SU-DHL-6 (cell line): Measurements from ENCODE around the gene CCDC107.

Experiments
- H2AFZ ChIP-seq: fragments of 200-600 bp; sonication (generic); 2 replicates; pipeline ENCODE4 v1.6.1; 2014; ENCODE audit warnings: low read depth, mild to moderate bottlenecking, moderate library complexity, mixed read lengths, antibody characterized with exemption, low read length; ENCODE audit not compliant: severe bottlenecking
- H3F3A ChIP-seq: fragments of 200-600 bp; shearing (Covaris generic); 2 replicates; pipeline ENCODE4 v1.6.0; 2016; ENCODE audit warnings: antibody characterized with exemption, mild to moderate bottlenecking; ENCODE audit not compliant: insufficient read depth
- H3K27ac ChIP-seq: fragments of 200-600 bp; sonication (generic); 2 replicates; pipeline ENCODE4 v1.5.1; 2016; ENCODE audit warnings: low read depth, mild to moderate bottlenecking, low read length, moderate library complexity, mixed read lengths
- H3K27me3 ChIP-seq: fragments of 200-600 bp; sonication (generic), shearing (Covaris generic); 2 replicates; pipeline ENCODE4 v1.6.0; 2014; ENCODE audit warnings: mild to moderate bottlenecking, low read length
- H3K36me3 ChIP-seq: fragments of 200-600 bp; sonication (generic); 2 replicates; pipeline ENCODE4 v1.6.1; 2014; ENCODE audit warnings: mild to moderate bottlenecking, low read length, mixed read lengths
- H3K4me2 ChIP-seq: fragments of 300-600, 200-600 bp; shearing (Covaris generic), sonication (generic); 2 replicates; pipeline ENCODE4 v1.6.0; 2014; ENCODE audit warnings: low read length, low read depth, mild to moderate bottlenecking; ENCODE audit not compliant: poor library complexity, severe bottlenecking
- H3K4me3 ChIP-seq: fragments of 200-600 bp; sonication (generic); 2 replicates; pipeline ENCODE4 v1.5.1; 2014; ENCODE audit warnings: antibody characterized with exemption, low read length, mild to moderate bottlenecking, mixed read lengths; ENCODE audit not compliant: insufficient read depth, poor library complexity, severe bottlenecking
- H3K79me2 ChIP-seq: fragments of 200-600 bp; sonication (generic); 2 replicates; pipeline ENCODE4 v1.6.1; 2014; ENCODE audit warnings: mild to moderate bottlenecking, low read length, moderate library complexity; ENCODE audit not compliant: insufficient read depth
- H3K9ac ChIP-seq: fragments of 200-600 bp; sonication (generic); 2 replicates; pipeline ENCODE4 v1.7.0; 2014; ENCODE audit warnings: mild to moderate bottlenecking, low read length
- H3K9me2 ChIP-seq: fragments of 200-600 bp; sonication (generic); replicated peaks from 2 replicates; pipeline ENCODE4 v1.6.1; 2014; ENCODE audit warnings: low read length; ENCODE audit not compliant: insufficient read depth
- H3K9me3 ChIP-seq: fragments of 200-600 bp; sonication (generic); 2 replicates; pipeline ENCODE4 v1.6.1; 2014; ENCODE audit warnings: low read length, mixed read lengths; ENCODE audit not compliant: insufficient read depth
- H4K20me1 ChIP-seq: fragments of 200-600 bp; sonication (generic); 2 replicates; pipeline ENCODE4 v1.6.1; 2014; ENCODE audit warnings: low read depth, mild to moderate bottlenecking, antibody characterized with exemption, low read length, moderate library complexity, mixed read lengths
- EZH2phosphoT487 ChIP-seq: fragments of 200-600 bp; sonication (generic), shearing (Covaris generic); conservative IDR thresholded peaks from 2 replicates; pipeline ENCODE4 v1.6.1; 2018; ENCODE audit warnings: mild to moderate bottlenecking, antibody characterized with exemption, low read length, moderate library complexity, mixed read lengths
- TF ChIP-seq, protein P1 (sequence below): fragments of 200-600 bp; sonication (generic); IDR thresholded peaks from one replicate; pipeline ENCODE4 v1.5.1; 2017; ENCODE audit warnings: antibody characterized with exemption, mild to moderate bottlenecking, low read length, moderate library complexity; ENCODE audit not compliant: insufficient read depth, poor library complexity, severe bottlenecking

The CCDC107 gene

GRCh38 chr9:35690614-35691333, 32.7 kb downstream of the CCDC107 start:
- no peak overlapping the region for H3K27ac ChIP-seq
- H4K20me1 ChIP-seq = no peaks in the 10 kb centered on the region
- no peaks in the 10 kb centered on the region for H3K27me3 ChIP-seq
- H2AFZ ChIP-seq = peak overlapping the region; percentile 60
- H3K4me2 ChIP-seq = peak overlapping the region; percentile 38
- H3K36me3 ChIP-seq = no peaks in the 10 kb centered on the region
- H3K9me2 ChIP-seq = no peaks in the 10 kb centered on the region
- H3K9ac ChIP-seq = peak overlapping the region; percentile 18; the same call in 1 of the 2 replicates
- no peaks in the 10 kb centered on the region for H3K79me2 ChIP-seq
- no peaks in the 10 kb centered on the region for H3K9me3 ChIP-seq
- peak overlapping the region; percentile 16 for H3K4me3 ChIP-seq
- no peak for TF ChIP-seq EZH2phosphoT487
- H3F3A ChIP-seq = no peaks in the 10 kb centered on the region

DNA sequence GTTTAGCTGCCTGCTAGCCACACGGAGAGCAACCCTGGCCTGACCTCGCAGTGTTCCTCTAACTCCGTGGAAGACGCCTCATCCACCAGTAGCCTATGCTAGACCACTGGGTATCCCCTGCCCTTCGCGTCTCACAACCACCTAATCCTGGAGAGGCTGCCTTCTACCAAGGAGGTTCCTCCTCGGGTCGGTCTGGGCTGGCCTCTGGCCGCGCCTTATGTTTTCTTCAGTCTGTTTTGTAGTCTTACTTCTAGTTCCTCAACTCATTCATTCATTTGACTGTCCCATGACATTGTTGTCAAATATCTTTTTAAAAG, 33.2 kb downstream of the CCDC107 start:
- Histone ChIP-seq H3K9me2 (no peaks in the 10 kb centered on the region), H3K4me3 (no peak overlapping the region), H3K27me3 (no peaks in the 10 kb centered on the region), H3F3A (no peaks in the 10 kb centered on the region), H3K79me2 (no peaks in the 10 kb centered on the region), H3K27ac (no peak overlapping the region), H3K9ac (no peak overlapping the region), H3K9me3 (no peaks in the 10 kb centered on the region), H3K4me2 (no peak overlapping the region), H3K36me3 (no peaks in the 10 kb centered on the region), H4K20me1 (no peaks in the 10 kb centered on the region), H2AFZ (no peak overlapping the region)
- TF ChIP-seq EZH2phosphoT487 = no peak
- TF ChIP-seq, protein P1, sequence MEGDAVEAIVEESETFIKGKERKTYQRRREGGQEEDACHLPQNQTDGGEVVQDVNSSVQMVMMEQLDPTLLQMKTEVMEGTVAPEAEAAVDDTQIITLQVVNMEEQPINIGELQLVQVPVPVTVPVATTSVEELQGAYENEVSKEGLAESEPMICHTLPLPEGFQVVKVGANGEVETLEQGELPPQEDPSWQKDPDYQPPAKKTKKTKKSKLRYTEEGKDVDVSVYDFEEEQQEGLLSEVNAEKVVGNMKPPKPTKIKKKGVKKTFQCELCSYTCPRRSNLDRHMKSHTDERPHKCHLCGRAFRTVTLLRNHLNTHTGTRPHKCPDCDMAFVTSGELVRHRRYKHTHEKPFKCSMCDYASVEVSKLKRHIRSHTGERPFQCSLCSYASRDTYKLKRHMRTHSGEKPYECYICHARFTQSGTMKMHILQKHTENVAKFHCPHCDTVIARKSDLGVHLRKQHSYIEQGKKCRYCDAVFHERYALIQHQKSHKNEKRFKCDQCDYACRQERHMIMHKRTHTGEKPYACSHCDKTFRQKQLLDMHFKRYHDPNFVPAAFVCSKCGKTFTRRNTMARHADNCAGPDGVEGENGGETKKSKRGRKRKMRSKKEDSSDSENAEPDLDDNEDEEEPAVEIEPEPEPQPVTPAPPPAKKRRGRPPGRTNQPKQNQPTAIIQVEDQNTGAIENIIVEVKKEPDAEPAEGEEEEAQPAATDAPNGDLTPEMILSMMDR = no peak

DNA sequence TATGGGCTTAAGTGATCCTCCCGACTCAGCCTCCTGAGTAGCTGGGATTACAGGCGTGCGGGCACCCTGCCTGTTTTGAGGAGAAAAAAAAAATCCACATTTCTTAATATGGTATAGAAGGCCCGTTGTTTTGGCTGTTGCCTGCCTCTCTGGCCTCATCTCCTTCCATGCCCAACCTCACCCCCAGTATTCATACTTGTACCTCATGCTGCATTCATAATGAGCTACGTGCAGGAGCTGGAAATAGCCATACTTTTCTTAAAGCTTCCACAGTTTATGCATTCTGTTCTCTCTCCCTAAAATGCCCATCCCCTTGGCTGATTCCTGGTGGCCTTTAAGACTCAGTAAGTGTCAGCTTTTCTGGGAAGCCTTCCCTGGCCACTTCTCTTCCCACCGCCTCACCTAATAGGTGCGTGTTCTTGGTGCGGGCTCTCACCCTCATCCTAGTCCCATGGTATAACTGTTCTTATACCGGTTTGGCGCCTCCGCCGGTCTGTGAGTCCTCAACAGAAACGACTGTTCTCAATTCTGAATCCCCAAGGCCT, 33.7 kb downstream of the CCDC107 start:
- Histone ChIP-seq H2AFZ (no peak overlapping the region), H3K4me3 (no peak overlapping the region), H3F3A (no peaks in the 10 kb centered on the region), H3K27me3 (no peaks in the 10 kb centered on the region), H3K9me3 (no peaks in the 10 kb centered on the region), H3K79me2 (no peaks in the 10 kb centered on the region), H4K20me1 (no peaks in the 10 kb centered on the region), H3K27ac (no peak overlapping the region), H3K4me2 (no peak overlapping the region), H3K36me3 (no peaks in the 10 kb centered on the region), H3K9me2 (no peaks in the 10 kb centered on the region), H3K9ac (no peak overlapping the region)
- TF ChIP-seq, protein P1 = no peak
- no peak for TF ChIP-seq EZH2phosphoT487

DNA sequence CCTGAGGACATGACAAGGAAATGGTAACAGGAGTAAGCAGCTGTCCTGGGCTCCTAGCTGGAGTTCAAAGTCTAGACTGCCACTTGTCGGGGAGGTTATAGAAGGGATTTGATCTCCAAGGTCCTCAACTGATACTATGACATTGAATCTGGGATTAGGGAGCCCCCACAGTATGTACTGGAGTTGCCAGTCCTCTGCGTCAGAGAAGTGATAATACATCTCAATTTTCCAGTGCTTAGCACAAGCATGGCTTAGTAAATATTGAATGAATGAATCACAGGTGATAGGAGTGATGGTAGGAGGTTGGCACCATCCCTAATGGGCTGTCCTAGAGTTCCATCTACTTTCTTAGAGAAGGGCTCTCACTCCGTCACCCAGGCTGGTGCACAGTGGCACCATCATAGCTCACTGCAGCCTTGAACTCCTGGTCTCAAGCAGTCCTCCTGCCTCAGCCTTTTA, 37.9 kb downstream of the CCDC107 start:
- H4K20me1 ChIP-seq = no peaks in the 10 kb centered on the region
- peaks cover 14% of the 10 kb centered on the region; the same call in 1 of the 2 replicates for H3K36me3 ChIP-seq
- H3K27me3 ChIP-seq = no peaks in the 10 kb centered on the region
- H3F3A ChIP-seq = no peaks in the 10 kb centered on the region
- H3K4me3 ChIP-seq = no peak overlapping the region
- H3K9ac ChIP-seq = no peak overlapping the region
- H3K9me2 ChIP-seq = no peaks in the 10 kb centered on the region
- no peak overlapping the region for H3K4me2 ChIP-seq
- H3K79me2 ChIP-seq = no peaks in the 10 kb centered on the region
- H2AFZ ChIP-seq = no peak overlapping the region
- TF ChIP-seq, protein P1 = no peak
- TF ChIP-seq EZH2phosphoT487 = no peak
- no peaks in the 10 kb centered on the region for H3K9me3 ChIP-seq
- no peak overlapping the region for H3K27ac ChIP-seq
